ENCODE results near the gene C17orf67. TPM values are rescaled to one million over a fixed set of nuclear protein-coding genes. Genes with fewer than 3 reads are reported as not detected.

The C17orf67 gene
- total and polyA plus RNA-seq, 2 of the 8 experiments (the other 6 are each of a cell fraction or from before 2014, with no cell fraction given): 0.67 to 2.2 TPM

DNA sequence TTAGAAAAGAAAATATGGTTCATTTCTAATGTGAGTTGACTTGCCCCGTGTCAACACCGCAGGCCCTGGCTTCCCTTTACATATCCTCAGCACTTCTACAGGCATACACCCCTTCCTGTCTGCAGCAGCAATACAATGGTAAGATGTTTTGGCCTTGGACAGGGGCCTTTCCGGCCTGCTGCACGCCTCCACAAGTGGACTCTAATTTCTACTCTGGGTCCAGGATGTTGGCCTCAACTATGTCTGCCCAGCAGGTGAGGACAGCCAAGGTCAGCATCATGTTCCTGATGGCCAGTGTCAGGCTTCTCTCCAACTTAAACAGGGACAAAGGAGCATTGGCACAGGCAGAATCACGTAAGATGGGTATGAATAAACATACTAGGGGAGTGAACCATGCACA, 11.0 kb downstream of the C17orf67 start:
- FAIRE-seq: no peak
- no peak overlapping the region for H4K91ac ChIP-seq (replicated peaks; ENCODE audit: insufficient read length, low read length)
- CTCF ChIA-PET (ENCODE audit: partially characterized antibody): interaction anchor here (1.0 to 4.0 kb wide), 4 partner anchors 100 to 147 kb away, joined by 3 to 18 read pairs (median 5); no protein-coding TSS in a partner anchor
- no peak for TF ChIP-seq TAF7 (optimal IDR thresholded peaks at IDR 0.05; ENCODE audit: borderline replicate concordance, low read depth, low read length)
- TF ChIP-seq JUND (IDR thresholded peaks at IDR 0.05; ENCODE audit: low read length): no peak

More for the DNA sequence above, 11.0 kb downstream of the C17orf67 start:
- Histone ChIP-seq H3K79me2 (ENCODE audit: control insufficient read depth in 1 of 2, insufficient read depth in 2 of 2, low read length in 2 of 2) (no peaks in the 10 kb centered on the region), H3K9ac (replicated peaks in 1 of 4; ENCODE audit: extremely low read depth in 1 of 4, low read depth in 3 of 4, low read length in 3 of 4) (no peak overlapping the region), H3K23ac (ENCODE audit: insufficient read length) (no peak overlapping the region), H3K23me2 (ENCODE audit: low read depth, low read length) (no peaks in the 10 kb centered on the region), H3K36me3 (ENCODE audit: control insufficient read depth in 2 of 4, insufficient read depth in 4 of 4, low read length in 3 of 4) (no peaks in the 10 kb centered on the region), H2BK5ac (ENCODE audit: low read depth, low read length) (no peak overlapping the region), H3K4me2 (ENCODE audit: insufficient read depth in 1 of 2, low read depth in 2 of 2, low read length in 2 of 2) (no peak overlapping the region), H3K14ac (ENCODE audit: insufficient read length) (no peak overlapping the region), H2AFZ (ENCODE audit: low read length) (no peak overlapping the region), H4K8ac (ENCODE audit: extremely low read depth, insufficient read depth, low read length) (no peak overlapping the region), H3K4me3 (ENCODE audit: extremely low read depth in 1 of 4, insufficient read depth in 2 of 4, low read depth in 3 of 4, low read length in 4 of 4) (no peak overlapping the region), H3K18ac (ENCODE audit: extremely low read depth, low read length) (no peak overlapping the region), H3K27me3 (replicated peaks in 1 of 4; ENCODE audit: control insufficient read depth in 3 of 4, extremely low read depth in 1 of 4, insufficient read depth in 3 of 4, low read length in 3 of 4) (no peaks in the 10 kb centered on the region), H4K20me1 (replicated peaks in 1 of 2; ENCODE audit: control insufficient read depth in 1 of 2, insufficient read depth in 2 of 2, low read length in 2 of 2) (no peaks in the 10 kb centered on the region), H3K27ac (ENCODE audit: low read depth, low read length) (no peak overlapping the region), H3K56ac (replicated peaks; ENCODE audit: insufficient read length, low read depth, low read length) (no peak overlapping the region), H2AK5ac (ENCODE audit: low read depth, low read length) (no peak overlapping the region), H3K79me1 (ENCODE audit: low read depth, low read length) (no peaks in the 10 kb centered on the region), H2BK12ac (ENCODE audit: low read depth, low read length) (no peak overlapping the region), H3K4ac (replicated peaks; ENCODE audit: insufficient read length, low read depth, low read length) (no peak overlapping the region), H2BK120ac (replicated peaks; ENCODE audit: low read depth, low read length) (no peak overlapping the region), H2BK20ac (ENCODE audit: low read length) (no peak overlapping the region), H3K4me1 (replicated peaks in 1 of 4; ENCODE audit: control insufficient read depth in 3 of 4, insufficient read depth in 4 of 4, low read length in 3 of 4) (no peaks in the 10 kb centered on the region), H2BK15ac (ENCODE audit: low read length) (no peak overlapping the region), H4K5ac (ENCODE audit: insufficient read length, low read depth, low read length) (no peak overlapping the region), H3K9me3 (ENCODE audit: insufficient read depth in 2 of 2, low read depth in 1 of 2, low read length in 1 of 2) (no peaks in the 10 kb centered on the region)
- POLR2A ChIA-PET (ENCODE audit: partially characterized antibody): no interaction called here
- WGBS, 2 experiments (ENCODE audit: extremely low coverage in 1 of 2, insufficient coverage in 1 of 2, insufficient read length in 1 of 2, insufficient replicate concordance in 2 of 2, low coverage in 1 of 2, low lambda C conversion rate in 2 of 2, missing lambda C conversion rate in 1 of 2): 91% methylated on average over 5 of the region's 5 CpGs; no CpG with 5 or more reads in 1 of the 2 experiments
- no peak for DNase-seq (ENCODE audit: low read depth in 1 of 2, low spot score in 2 of 2)

All from H1 (cell line).